Measurements from ENCODE around the gene PLS3. TPM values are rescaled to one million over a fixed set of nuclear protein-coding genes. Genes with fewer than 3 reads are reported as not detected.

The PLS3 gene
- total and polyA plus RNA-seq, 2 donors from 2014 or later = 97.4 to 110 TPM

DNA sequence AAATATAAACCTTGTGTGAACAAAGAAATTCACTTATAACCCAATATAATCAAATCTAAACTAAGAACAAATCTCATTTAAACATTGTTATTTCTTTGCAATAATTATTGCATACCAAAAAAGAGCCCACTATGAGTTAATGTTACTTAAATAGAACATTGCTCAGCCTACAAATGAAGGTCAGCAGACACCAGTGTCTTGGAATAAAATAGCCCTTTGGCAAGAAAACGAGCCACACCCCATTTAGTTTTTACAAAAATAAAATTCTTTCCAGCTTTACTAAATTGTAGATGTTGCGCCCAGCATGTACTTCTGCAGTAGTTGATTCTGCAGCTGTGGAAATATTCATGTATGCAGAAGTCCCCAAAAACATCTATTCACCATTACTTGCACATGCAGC, 12.2 kb downstream of the PLS3 start:
- TF ChIP-seq, protein P1, sequence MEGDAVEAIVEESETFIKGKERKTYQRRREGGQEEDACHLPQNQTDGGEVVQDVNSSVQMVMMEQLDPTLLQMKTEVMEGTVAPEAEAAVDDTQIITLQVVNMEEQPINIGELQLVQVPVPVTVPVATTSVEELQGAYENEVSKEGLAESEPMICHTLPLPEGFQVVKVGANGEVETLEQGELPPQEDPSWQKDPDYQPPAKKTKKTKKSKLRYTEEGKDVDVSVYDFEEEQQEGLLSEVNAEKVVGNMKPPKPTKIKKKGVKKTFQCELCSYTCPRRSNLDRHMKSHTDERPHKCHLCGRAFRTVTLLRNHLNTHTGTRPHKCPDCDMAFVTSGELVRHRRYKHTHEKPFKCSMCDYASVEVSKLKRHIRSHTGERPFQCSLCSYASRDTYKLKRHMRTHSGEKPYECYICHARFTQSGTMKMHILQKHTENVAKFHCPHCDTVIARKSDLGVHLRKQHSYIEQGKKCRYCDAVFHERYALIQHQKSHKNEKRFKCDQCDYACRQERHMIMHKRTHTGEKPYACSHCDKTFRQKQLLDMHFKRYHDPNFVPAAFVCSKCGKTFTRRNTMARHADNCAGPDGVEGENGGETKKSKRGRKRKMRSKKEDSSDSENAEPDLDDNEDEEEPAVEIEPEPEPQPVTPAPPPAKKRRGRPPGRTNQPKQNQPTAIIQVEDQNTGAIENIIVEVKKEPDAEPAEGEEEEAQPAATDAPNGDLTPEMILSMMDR (IDR thresholded peaks at IDR 0.05; ENCODE audit: borderline replicate concordance, extremely low read depth, insufficient read depth) = no peak
- H3K36me3 ChIP-seq (ENCODE audit: control insufficient read depth in 2 of 3, insufficient read depth in 3 of 3, low read length in 3 of 3) = no peaks in the 10 kb centered on the region
- no peaks in the 10 kb centered on the region for H3K4me1 ChIP-seq (ENCODE audit: control insufficient read depth in 2 of 3, insufficient read depth in 2 of 3, low read depth in 1 of 3, low read length in 3 of 3)
- no peaks in the 10 kb centered on the region for H3K9me3 ChIP-seq (ENCODE audit: control insufficient read depth in 2 of 3, insufficient read depth in 1 of 3, low read length in 3 of 3)
- H3K9ac ChIP-seq (ENCODE audit: low read length in 3 of 3) = no peak overlapping the region
- H3K4me3 ChIP-seq (ENCODE audit: low read length in 3 of 3) = no peak overlapping the region
- no peak overlapping the region for H3K27ac ChIP-seq (ENCODE audit: low read depth in 2 of 2, low read length in 2 of 2)
- intact Hi-C loops (cut with DNase I) = no loop called here
- H3K27me3 ChIP-seq (ENCODE audit: control insufficient read depth, insufficient read depth, low read length) = peaks cover 2% of the 10 kb centered on the region
- FAIRE-seq = no peak
- DNase-seq = no peak

- TF ChIP-seq, protein P1 (IDR thresholded peaks at IDR 0.05; ENCODE audit: borderline replicate concordance, extremely low read depth, insufficient read depth) = no peak
- Histone ChIP-seq H3K4me1 (ENCODE audit: control insufficient read depth in 2 of 3, insufficient read depth in 2 of 3, low read depth in 1 of 3, low read length in 3 of 3) (no peaks in the 10 kb centered on the region), H3K9ac (ENCODE audit: low read length in 3 of 3) (no peak overlapping the region), H3K27ac (ENCODE audit: low read depth in 2 of 2, low read length in 2 of 2) (no peak overlapping the region), H3K36me3 (ENCODE audit: control insufficient read depth in 2 of 3, insufficient read depth in 3 of 3, low read length in 3 of 3) (no peaks in the 10 kb centered on the region), H3K9me3 (ENCODE audit: control insufficient read depth in 2 of 3, insufficient read depth in 1 of 3, low read length in 3 of 3) (no peaks in the 10 kb centered on the region), H3K4me3 (ENCODE audit: low read length in 3 of 3) (no peak overlapping the region), H3K27me3 (ENCODE audit: control insufficient read depth, insufficient read depth, low read length) (peaks cover 2% of the 10 kb centered on the region)
- intact Hi-C loops (cut with DNase I) = no loop called here
- DNase-seq (no peak), FAIRE-seq (no peak)
Measured at GRCh38 chrX:115576676-115577075, 15.7 kb downstream of the PLS3 start.

DNA sequence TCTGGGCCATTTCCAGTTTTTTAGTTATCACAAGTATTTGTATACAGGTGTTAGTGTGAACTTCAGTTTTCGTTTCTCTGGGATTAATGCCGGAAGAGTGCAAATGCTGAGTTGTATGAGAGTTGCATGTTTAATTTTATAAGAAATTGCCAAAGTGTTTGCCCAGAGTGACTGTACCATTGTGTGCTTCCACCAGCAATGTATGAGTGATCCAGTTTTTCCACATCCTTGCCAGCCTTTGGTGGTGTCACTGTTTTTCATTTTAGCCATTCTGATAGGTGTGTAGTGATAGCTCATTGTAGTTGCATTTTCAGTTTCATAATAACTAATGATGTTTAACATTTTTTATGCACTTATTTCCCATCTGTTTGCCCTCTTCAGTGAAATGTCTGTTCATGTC, 18.4 kb downstream of the PLS3 start:
- Histone ChIP-seq H3K9ac (ENCODE audit: low read length in 3 of 3) (no peak overlapping the region), H3K36me3 (ENCODE audit: control insufficient read depth in 2 of 3, insufficient read depth in 3 of 3, low read length in 3 of 3) (no peaks in the 10 kb centered on the region), H3K4me3 (ENCODE audit: low read length in 3 of 3) (no peak overlapping the region), H3K9me3 (ENCODE audit: control insufficient read depth in 2 of 3, insufficient read depth in 1 of 3, low read length in 3 of 3) (no peaks in the 10 kb centered on the region), H3K27ac (ENCODE audit: low read depth in 2 of 2, low read length in 2 of 2) (no peak overlapping the region), H3K27me3 (ENCODE audit: control insufficient read depth, insufficient read depth, low read length) (peaks cover 4% of the 10 kb centered on the region), H3K4me1 (ENCODE audit: control insufficient read depth in 2 of 3, insufficient read depth in 2 of 3, low read depth in 1 of 3, low read length in 3 of 3) (peaks cover 0 to 3% (median 2%) of the 10 kb centered on the region in 3 donors)
- intact Hi-C loops (cut with DNase I) = no loop called here
- no peak for FAIRE-seq
- no peak for DNase-seq
- TF ChIP-seq, protein P1 (IDR thresholded peaks at IDR 0.05; ENCODE audit: borderline replicate concordance, extremely low read depth, insufficient read depth) = no peak

- Histone ChIP-seq H3K9me3 (ENCODE audit: control insufficient read depth in 2 of 3, insufficient read depth in 1 of 3, low read length in 3 of 3) (no peaks in the 10 kb centered on the region), H3K27ac (ENCODE audit: low read depth in 2 of 2, low read length in 2 of 2) (no peak overlapping the region), H3K9ac (ENCODE audit: low read length in 3 of 3) (no peak overlapping the region), H3K36me3 (ENCODE audit: control insufficient read depth in 2 of 3, insufficient read depth in 3 of 3, low read length in 3 of 3) (no peaks in the 10 kb centered on the region), H3K27me3 (ENCODE audit: control insufficient read depth, insufficient read depth, low read length) (peaks cover 4% of the 10 kb centered on the region), H3K4me1 (ENCODE audit: control insufficient read depth in 2 of 3, insufficient read depth in 2 of 3, low read depth in 1 of 3, low read length in 3 of 3) (peaks cover 0 to 3% (median 2%) of the 10 kb centered on the region in 3 donors), H3K4me3 (ENCODE audit: low read length in 3 of 3) (no peak overlapping the region)
- intact Hi-C loops (cut with DNase I) = no loop called here
- no peak for FAIRE-seq
- DNase-seq = no peak
- TF ChIP-seq, protein P1 (IDR thresholded peaks at IDR 0.05; ENCODE audit: borderline replicate concordance, extremely low read depth, insufficient read depth) = no peak
Measured at GRCh38 chrX:115579786-115580294, 18.9 kb downstream of the PLS3 start.

All from kidney (tissue), 14 donors.